ENCODE measurements around the gene SNCG. TPM values are rescaled to one million over a fixed set of nuclear protein-coding genes. Genes with fewer than 3 reads are reported as not detected.
"Not testable (repeated sequence)": the region's sequence is repeated elsewhere in the genome, so short reads cannot be mapped to it uniquely, and the experiment has no call there.

The SNCG gene
- total and polyA plus RNA-seq, 8 donors: 3.7 to 15.0 (median 5.5) TPM

DNA sequence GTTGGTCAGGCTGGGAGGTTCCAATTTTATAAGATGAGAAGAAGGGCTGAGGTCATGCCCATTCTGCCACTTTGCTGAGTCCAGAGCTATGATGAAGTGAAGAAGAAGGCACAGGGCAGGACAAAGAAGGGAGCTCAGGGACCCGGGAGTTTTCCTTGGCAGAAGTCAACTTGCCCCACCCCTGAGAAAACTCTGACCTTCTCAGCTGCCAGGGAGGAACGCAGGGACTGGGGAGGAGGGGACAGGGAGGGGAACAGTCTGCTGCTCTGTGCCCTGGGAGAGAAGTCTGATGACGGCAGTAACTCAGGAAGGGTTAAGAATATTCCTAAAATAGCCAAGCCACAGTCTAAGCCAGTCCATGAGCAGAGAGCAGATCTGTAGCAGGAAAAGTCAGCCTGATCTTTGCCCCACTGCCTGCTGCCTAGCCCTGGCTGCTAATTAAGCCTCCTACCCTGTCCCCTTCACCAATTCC is 21.6 kb downstream of the SNCG start:
- Histone ChIP-seq H3K4me3 (no peak overlapping the region), H3K9me3 (no peaks in the 10 kb centered on the region), H3K27ac (no peak overlapping the region), H3K4me1 (peaks cover 0 to 3% of the 10 kb centered on the region in 2 donors), H3K36me3 (no peaks in the 10 kb centered on the region), H3K27me3 (no peaks in the 10 kb centered on the region)
- TF ChIP-seq CTCF (IDR thresholded peaks at IDR 0.05): no peak
- no peak for DNase-seq
- peak; percentile 60 for ATAC-seq
- intact Hi-C loops (cut with DNase I): no loop called here

DNA sequence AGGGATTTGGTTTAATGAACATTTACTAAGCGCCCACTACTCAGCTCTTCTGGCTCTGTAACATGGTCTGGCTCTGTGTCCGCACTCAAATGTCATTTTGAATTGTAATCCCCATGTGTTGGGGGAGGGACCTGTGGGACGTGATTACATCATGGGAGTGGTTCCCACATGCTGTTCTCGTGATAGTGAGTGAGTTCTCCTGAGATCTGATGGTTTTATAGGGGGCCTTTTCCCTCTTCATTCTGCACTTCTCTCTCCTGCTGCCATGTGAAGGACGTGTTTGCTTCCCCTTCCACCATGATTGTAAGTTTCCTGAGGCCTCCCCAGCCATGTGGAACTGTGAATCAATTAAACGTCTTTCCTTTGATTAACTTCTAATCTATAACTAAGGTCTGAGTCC is 22.6 kb downstream of the SNCG start:
- H3K4me1 ChIP-seq; H3K27ac ChIP-seq; intact Hi-C loops (cut with DNase I); H3K4me3 ChIP-seq; H3K27me3 ChIP-seq; DNase-seq; H3K9me3 ChIP-seq; ATAC-seq; H3K36me3 ChIP-seq: not testable (repeated sequence)

GRCh38 chr10:86981716-86982115 is 23.3 kb downstream of the SNCG start:
- Histone ChIP-seq H3K27ac (no peak overlapping the region), H3K27me3 (no peaks in the 10 kb centered on the region), H3K9me3 (no peaks in the 10 kb centered on the region), H3K36me3 (no peaks in the 10 kb centered on the region), H3K4me1 (peaks cover 0 to 3% of the 10 kb centered on the region in 2 donors), H3K4me3 (no peak overlapping the region)
- TF ChIP-seq CTCF (IDR thresholded peaks at IDR 0.05): no peak
- intact Hi-C loops (cut with DNase I): no loop called here
- no peak for DNase-seq
- no peak for ATAC-seq

GRCh38 chr10:86984498-86984897 is 26.1 kb downstream of the SNCG start:
- H3K27me3 ChIP-seq; H3K9me3 ChIP-seq; H3K27ac ChIP-seq; H3K4me1 ChIP-seq; intact Hi-C loops (cut with DNase I); ATAC-seq; H3K36me3 ChIP-seq; H3K4me3 ChIP-seq; DNase-seq: not testable (repeated sequence)

DNA sequence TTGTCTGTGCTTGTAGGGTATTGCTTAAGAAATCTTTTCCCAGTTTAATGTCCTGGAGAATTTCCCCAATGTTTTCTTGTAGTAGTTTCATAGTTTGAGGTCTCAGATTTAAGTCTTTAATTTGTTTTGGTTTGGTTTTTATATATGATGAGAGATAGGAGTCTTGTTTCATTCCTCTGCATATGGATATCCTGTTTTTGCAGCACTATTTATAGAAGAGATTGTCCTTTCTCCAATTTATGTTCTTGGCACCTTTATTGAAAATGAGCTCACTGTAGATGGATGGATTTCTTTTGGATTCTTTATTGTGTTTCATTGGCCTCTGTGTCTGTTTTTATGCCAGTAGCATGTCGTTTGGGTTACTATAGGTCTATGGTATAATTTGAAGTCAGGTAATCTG is 30.1 kb downstream of the SNCG start:
- no peak for DNase-seq
- Histone ChIP-seq H3K4me3 (no peak overlapping the region), H3K27me3 (no peaks in the 10 kb centered on the region), H3K27ac (no peak overlapping the region), H3K36me3 (no peaks in the 10 kb centered on the region), H3K4me1 (no peaks in the 10 kb centered on the region), H3K9me3 (no peaks in the 10 kb centered on the region)
- ATAC-seq: no peak
- intact Hi-C loops (cut with DNase I): no loop called here
- no peak for TF ChIP-seq CTCF (IDR thresholded peaks at IDR 0.05)

GRCh38 chr10:86991362-86991761 is 33.0 kb downstream of the SNCG start:
- H3K27me3 ChIP-seq; H3K36me3 ChIP-seq; DNase-seq; H3K4me3 ChIP-seq; H3K4me1 ChIP-seq; H3K9me3 ChIP-seq; ATAC-seq; intact Hi-C loops (cut with DNase I); H3K27ac ChIP-seq: not testable (repeated sequence)

DNA sequence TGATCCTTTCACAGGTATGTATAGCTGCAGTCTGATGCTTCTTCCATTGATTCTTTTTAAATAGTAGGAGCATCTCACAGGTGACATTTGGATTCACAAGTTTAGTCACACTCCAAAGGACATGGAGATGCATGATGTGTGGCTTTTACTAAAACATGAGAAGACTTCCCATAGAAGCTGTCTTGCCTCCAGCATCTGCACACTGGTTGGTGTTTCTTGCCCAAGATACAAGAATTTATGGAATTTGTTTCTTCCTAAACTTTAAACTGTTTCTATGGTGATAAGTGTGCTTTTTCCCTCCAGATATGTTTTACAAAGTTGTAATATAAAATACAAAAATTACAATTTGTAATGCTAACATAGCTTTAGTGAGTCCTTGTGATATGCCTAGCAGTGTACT is 34.1 kb downstream of the SNCG start:
- ATAC-seq (no peak), DNase-seq (no peak)
- H3K36me3 ChIP-seq: no peaks in the 10 kb centered on the region
- H3K27me3 ChIP-seq: no peaks in the 10 kb centered on the region
- TF ChIP-seq CTCF (IDR thresholded peaks at IDR 0.05): no peak
- H3K4me3 ChIP-seq: no peak overlapping the region
- no peak overlapping the region for H3K27ac ChIP-seq
- no peaks in the 10 kb centered on the region for H3K9me3 ChIP-seq
- H3K4me1 ChIP-seq: no peaks in the 10 kb centered on the region
- intact Hi-C loops (cut with DNase I): no loop called here
